ENCODE results near the gene RASAL2.

Gene RASAL2

DNA sequence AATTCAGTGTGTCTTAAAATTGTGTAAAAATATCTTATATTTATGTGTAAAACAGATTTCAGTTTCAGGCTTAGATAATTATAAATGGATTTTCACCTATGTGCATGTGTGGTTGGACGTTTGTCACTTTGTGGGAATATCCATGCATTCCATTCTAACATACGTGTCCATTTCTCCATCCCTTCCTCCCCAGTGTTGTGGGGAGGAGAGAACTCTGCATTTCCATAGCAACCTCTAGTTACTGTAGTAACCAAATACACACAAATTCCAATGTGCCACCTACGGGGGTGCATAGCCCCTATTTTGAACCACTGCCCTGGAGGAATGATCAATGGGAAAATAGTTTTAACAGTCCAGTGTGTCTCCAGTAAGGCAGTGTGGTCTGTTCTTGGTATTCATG is 79.0 kb downstream of the RASAL2 start:
- Mint-ChIP-seq H3K27ac (no peak overlapping the region), H3K4me1 (peaks cover 3% of the 10 kb centered on the region), H3K9me3 (no peaks in the 10 kb centered on the region), H3K27me3 (ENCODE audit: low read depth) (no peaks in the 10 kb centered on the region), H3K4me3 (no peak overlapping the region), H3K36me3 (ENCODE audit: low read depth) (no peaks in the 10 kb centered on the region)
- TF ChIP-seq, protein P1, sequence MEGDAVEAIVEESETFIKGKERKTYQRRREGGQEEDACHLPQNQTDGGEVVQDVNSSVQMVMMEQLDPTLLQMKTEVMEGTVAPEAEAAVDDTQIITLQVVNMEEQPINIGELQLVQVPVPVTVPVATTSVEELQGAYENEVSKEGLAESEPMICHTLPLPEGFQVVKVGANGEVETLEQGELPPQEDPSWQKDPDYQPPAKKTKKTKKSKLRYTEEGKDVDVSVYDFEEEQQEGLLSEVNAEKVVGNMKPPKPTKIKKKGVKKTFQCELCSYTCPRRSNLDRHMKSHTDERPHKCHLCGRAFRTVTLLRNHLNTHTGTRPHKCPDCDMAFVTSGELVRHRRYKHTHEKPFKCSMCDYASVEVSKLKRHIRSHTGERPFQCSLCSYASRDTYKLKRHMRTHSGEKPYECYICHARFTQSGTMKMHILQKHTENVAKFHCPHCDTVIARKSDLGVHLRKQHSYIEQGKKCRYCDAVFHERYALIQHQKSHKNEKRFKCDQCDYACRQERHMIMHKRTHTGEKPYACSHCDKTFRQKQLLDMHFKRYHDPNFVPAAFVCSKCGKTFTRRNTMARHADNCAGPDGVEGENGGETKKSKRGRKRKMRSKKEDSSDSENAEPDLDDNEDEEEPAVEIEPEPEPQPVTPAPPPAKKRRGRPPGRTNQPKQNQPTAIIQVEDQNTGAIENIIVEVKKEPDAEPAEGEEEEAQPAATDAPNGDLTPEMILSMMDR (IDR thresholded peaks at IDR 0.05; ENCODE audit: unreplicated experiment in 3 of 3): no peak

DNA sequence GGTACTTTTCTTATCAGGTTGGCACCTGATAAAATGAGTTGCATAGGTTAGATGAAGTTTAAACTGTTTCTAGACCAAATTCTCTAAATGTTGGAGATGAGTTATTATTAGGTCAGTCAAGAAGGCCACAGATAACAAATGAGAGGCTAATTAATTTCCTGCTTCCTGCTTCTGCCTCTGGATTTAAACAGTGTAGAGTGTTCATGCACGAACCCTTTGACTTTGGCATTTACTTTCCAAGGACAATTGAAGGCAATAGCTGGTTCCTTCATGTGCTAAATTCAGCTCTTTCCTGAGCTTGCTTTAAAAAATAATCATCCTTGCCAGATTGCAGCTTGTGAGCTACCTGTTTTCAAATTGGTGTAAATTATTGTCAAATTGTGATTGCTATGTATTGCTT is 80.6 kb downstream of the RASAL2 start:
- Mint-ChIP-seq H3K9me3 (no peaks in the 10 kb centered on the region), H3K4me1 (no peaks in the 10 kb centered on the region), H3K4me3 (no peak overlapping the region), H3K27ac (no peak overlapping the region), H3K27me3 (ENCODE audit: low read depth) (no peaks in the 10 kb centered on the region), H3K36me3 (ENCODE audit: low read depth) (no peaks in the 10 kb centered on the region)
- TF ChIP-seq, protein P1 (IDR thresholded peaks at IDR 0.05; ENCODE audit: unreplicated experiment in 3 of 3): no peak

GRCh38 chr1:178180405-178180804 is 86.5 kb downstream of the RASAL2 start:
- H3K36me3 Mint-ChIP-seq (ENCODE audit: low read depth): no peaks in the 10 kb centered on the region
- TF ChIP-seq, protein P1 (IDR thresholded peaks at IDR 0.05; ENCODE audit: unreplicated experiment in 3 of 3): no peak
- H3K4me1 Mint-ChIP-seq: no peaks in the 10 kb centered on the region
- peaks cover 8% of the 10 kb centered on the region for H3K9me3 Mint-ChIP-seq
- no peak overlapping the region for H3K4me3 Mint-ChIP-seq
- no peaks in the 10 kb centered on the region for H3K27me3 Mint-ChIP-seq (ENCODE audit: low read depth)
- H3K27ac Mint-ChIP-seq: no peak overlapping the region

- Mint-ChIP-seq H3K4me3 (no peak overlapping the region), H3K27ac (no peak overlapping the region), H3K9me3 (peaks cover 16% of the 10 kb centered on the region), H3K36me3 (ENCODE audit: low read depth) (no peaks in the 10 kb centered on the region), H3K4me1 (no peaks in the 10 kb centered on the region), H3K27me3 (ENCODE audit: low read depth) (no peaks in the 10 kb centered on the region)
- TF ChIP-seq, protein P1 (IDR thresholded peaks at IDR 0.05; ENCODE audit: unreplicated experiment in 3 of 3): no peak
These were observed 89.9 kb downstream of the RASAL2 start for GRCh38 chr1:178183796-178184195.

- Mint-ChIP-seq H3K27ac (no peak overlapping the region), H3K36me3 (ENCODE audit: low read depth) (no peaks in the 10 kb centered on the region), H3K4me1 (no peaks in the 10 kb centered on the region), H3K9me3 (peaks cover 16% of the 10 kb centered on the region), H3K27me3 (ENCODE audit: low read depth) (no peaks in the 10 kb centered on the region), H3K4me3 (no peak overlapping the region)
- TF ChIP-seq, protein P1 (IDR thresholded peaks at IDR 0.05; ENCODE audit: unreplicated experiment in 3 of 3): no peak
These were observed 94.4 kb downstream of the RASAL2 start for GRCh38 chr1:178188306-178188705.

GRCh38 chr1:178189814-178190213 is 95.9 kb downstream of the RASAL2 start:
- H3K27ac Mint-ChIP-seq: no peak overlapping the region
- H3K9me3 Mint-ChIP-seq: peaks cover 12% of the 10 kb centered on the region
- TF ChIP-seq, protein P1 (IDR thresholded peaks at IDR 0.05; ENCODE audit: unreplicated experiment in 3 of 3): peak; percentile 28 to 48 (median 41)

More at GRCh38 chr1:178189814-178190213, 95.9 kb downstream of the RASAL2 start:
- H3K36me3 Mint-ChIP-seq (ENCODE audit: low read depth): no peaks in the 10 kb centered on the region
- H3K4me1 Mint-ChIP-seq: no peaks in the 10 kb centered on the region
- no peak overlapping the region for H3K4me3 Mint-ChIP-seq
- H3K27me3 Mint-ChIP-seq (ENCODE audit: low read depth): no peaks in the 10 kb centered on the region

All from nephron (organoid).